Kidney glomerular epithelial cell (primary cell): ENCODE measurements around the gene EIF2AK3.
A peak's percentile ranks its signal among the peaks of the same experiment; 100 is the strongest.
"Not testable (repeated sequence)": the region's sequence is repeated elsewhere in the genome, so short reads cannot be mapped to it uniquely, and the experiment has no call there.

Experiments used
- DNase-seq: peaks from one replicate; lab custom pipeline; 2025; lab: John Stamatoyannopoulos, UW

EIF2AK3 gene

DNA sequence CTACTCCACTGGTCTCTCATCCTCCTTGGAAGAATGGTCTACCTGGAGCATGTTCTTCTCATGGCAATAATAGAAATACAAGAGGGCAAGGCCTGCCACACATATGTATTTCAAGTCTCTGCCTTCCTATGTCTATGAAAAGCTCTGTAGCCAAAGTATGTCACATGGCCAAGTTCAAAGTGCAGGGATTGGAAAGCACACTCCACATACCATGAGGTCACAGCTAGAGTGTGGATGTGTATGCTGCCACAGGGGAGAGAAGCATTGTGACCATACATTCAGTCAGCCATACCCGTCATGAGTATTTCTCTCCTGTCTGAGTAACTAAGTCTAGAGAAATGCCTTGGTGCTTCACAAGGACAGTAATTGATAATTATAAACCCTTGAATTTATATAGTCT is 8.8 kb upstream of the EIF2AK3 start:
- no peak for DNase-seq

DNA sequence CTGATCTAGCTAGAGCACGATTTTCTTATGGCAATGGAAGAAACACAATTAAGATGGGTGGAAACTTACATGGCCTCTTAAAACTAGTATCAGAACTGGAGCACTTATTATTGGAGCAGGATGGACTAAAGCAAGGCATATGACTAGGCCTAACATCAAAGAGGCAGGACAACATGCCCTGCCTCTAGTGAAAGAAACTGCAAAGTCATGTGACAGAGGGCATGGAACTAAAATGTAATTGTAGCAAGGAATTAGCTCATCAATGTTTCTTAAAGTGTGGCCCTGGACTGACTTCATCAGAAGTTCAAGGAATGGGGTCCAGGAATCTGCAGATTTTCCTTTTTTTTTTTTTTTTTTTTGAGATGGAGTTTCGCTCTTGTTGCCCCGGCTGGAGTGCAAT is 5.3 kb upstream of the EIF2AK3 start:
- DNase-seq, result no peak

DNA sequence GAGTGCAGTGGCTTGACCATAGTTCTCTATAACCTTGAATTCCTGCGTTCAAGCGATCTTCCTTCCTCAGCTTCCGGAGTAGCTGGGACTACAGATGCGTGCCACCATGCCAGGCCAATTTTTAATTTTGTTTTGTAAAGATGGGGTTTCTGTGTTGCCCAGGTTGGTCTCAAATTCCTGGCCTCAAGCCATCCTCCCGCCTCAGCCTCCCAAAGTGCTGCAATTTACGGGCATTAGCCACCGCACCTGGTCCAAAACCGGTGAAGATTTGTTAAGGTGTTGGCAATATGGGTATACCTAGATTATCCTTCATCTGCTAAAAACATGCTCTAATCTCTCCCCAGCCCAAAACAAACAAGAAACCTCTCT is 1.3 kb upstream of the EIF2AK3 start:
- no peak for DNase-seq

DNA sequence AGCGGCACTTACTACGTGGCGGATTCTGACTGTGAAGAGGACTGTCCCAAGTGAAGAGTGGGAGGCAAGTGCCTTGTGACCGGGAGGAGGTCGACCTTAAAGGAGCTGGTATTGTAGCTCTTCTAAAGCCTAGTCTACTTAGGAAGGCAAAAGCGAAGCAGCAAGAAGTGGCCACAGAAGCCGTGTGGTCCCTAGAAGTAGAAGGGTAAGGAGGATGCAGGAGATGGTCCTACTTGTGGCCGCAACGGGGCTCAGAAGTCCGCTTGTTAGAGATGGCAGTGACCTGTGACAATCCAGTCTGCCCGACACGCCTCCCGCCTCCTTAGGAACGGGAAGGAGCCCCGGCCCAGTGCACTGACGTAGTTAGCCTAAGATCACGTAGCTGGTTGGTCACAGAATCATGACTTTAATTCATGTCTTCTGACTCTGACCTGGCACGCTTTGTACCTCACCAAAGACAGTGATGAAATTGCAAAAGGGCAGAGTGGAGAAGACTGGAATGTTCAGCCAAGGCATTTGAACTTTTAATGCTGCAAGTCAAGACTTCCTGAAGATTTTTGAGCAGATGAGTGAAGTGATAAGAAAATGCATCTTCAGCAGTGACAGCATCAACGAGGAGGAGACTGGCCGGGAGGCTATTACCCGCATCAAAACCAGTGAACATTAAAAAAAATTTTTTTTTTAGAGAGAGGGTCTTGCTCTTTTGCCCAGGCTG is 749 bp upstream of the EIF2AK3 start:
- DNase-seq, result peak; percentile 97

DNA sequence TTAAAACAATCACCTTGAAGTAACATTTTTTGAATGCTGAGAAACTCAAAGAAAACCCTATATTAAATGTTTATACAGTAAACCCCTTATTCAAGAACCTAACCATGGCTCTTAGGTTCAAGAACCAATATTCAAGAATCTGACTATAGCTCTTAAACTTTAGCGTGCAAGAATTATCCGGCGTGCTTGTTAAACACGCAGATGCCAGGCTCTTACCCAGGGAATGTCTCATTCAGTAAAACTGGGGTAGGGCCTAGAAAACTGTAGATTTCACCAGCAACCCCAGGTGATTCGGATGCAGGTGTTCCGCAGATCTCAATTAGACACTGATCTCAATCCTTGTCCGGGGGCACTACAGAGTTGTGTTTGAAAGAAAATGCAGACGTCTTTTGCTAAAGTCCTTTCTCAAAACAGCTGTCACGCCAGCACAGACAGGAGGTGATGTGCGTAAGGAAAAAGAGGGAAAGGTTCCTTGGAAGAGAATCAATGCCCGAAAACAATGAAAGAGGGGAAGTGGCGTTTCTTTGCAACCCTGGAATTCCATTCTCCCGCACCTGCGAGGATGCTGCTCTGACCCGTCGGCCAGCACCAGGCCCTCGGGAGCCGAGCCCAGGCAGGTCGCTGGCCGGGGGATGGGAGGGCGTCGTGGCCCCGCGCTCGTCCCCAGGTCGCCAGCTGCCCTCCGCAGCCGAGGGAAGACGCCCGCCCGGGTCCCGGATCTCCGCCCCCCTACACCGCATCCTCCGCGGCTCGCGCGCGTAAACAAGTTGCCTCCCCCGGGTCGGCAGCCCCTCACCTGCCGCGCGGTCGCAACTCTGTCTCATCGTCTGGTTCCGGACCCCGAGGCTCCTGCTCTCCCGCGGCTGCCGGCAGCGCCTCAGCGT is 851 bp downstream of the EIF2AK3 start:
- DNase-seq, result peak; percentile 35

DNA sequence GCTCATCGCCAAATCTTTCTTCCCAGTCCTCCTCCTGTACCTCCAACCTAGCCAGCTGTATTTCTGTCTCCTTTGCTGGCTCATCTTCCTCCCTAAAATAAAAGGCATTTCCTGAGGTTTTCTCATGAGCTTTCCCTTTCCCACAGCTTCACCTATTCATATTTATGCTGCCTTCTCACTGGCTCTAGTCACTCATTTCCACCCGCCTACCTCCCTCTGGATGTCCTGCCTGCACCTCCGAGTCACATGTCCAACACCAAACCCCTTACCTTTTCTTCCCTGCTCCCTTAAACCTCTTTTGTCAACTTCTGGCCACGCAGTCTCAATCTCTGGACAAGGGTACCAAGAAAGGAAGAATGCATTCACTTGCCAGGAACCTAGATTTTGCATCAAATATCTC is 2.8 kb downstream of the EIF2AK3 start:
- no peak for DNase-seq

DNA sequence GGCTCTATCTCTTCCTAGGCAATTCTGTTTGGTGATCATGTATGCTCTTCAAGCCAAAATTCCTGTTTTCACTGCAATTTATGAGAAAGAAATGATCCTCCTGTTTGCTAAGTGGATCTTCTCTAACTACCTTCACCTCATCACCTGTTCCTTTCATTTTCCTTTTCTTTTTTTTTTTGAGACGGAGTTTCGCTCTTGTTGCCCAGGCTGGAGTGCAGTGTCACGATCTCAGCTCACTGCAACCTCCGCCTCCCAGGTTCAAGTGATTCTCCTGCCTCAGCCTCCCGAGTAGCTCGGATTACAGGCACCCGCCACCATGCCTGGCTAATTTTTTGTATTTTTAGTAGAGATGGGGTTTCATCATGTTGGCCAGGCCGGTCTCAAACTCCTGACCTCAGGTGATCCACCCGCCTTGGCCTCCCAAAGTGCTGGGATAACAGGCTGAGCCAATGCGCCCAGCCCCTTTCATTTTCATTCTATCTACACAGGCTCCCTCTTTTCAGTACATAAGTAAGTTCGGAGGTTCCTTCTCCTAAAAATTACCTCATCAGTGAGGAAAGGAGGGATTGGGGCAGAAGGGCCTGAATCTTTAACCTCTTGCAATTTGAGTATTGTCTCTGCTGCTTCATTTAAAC is 3.3 kb downstream of the EIF2AK3 start:
- not testable (repeated sequence) for DNase-seq

DNA sequence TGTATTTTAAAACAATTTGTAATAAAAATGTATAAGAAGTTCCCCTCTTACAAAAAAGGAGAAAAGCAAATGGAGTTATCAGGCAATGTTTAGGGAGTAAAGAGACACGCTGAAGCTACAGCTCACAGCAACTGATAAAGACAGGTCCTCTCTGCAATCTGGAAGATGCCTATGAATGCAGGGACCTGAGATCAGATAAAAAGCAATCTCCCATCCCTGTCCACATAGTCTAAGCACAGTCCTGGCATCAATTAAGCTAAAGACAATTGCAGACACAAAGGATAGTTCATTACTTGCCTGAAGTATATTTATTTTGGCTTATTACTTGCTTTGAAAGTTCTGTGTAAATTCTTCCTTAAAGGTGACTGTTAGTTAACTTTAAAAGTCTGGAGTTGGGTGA is 5.0 kb downstream of the EIF2AK3 start:
- no peak for DNase-seq

DNA sequence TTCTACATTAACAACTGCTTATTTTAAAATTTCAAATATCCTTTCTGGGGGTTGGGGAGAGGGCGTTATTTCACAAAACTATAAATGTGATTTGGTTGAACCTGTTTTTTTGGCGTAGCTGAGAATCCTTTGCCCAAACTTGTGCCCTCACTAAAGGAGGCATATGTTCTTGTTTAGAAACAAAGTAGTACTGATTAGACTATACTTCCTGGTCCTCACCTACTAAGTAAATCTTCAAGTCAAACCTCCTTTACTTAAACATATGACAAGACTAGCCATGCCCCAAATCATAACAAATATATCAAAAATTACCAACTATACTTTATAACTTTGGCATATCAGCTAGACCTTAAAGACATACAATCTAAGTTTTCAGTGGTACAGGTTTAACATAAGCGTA is 5.8 kb downstream of the EIF2AK3 start:
- no peak for DNase-seq

DNA sequence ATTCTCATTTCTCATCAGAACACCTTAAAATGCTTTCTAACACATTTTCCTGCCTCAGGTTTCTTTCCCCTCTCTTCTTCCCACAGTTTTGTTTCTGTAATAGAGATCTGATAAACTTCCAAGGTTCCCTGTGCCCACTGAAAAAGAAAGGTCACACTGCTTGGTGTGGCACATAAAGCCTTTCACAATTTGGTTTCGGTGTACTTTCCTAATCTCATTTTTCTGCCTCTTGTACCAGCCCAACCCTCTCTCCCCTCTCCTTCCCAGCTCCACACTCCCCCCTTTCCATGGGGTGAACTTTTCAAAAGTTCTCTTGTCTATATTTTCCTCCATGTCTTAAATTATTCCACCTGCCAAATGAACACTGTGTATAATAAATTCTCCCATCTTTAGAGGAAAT is 7.2 kb downstream of the EIF2AK3 start:
- no peak for DNase-seq

DNA sequence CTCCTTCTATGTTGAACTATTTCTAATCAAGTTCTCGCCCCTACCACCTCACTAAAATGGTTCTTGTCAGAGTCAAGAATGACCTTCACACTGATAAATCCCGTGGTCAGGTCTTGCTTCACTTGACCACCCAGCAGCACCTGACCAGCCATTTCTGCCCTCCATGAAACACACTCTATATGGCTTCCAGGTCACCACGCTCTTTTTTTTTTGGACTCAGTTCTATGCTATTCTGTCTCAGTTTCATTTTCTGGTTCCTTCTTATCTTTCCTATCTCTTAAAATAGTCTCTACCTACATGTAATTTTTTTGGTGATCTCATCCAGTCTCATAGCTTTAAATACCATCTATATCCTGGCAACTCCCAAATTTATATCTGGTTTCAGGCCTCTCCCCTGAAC is 11.4 kb downstream of the EIF2AK3 start:
- no peak for DNase-seq

DNA sequence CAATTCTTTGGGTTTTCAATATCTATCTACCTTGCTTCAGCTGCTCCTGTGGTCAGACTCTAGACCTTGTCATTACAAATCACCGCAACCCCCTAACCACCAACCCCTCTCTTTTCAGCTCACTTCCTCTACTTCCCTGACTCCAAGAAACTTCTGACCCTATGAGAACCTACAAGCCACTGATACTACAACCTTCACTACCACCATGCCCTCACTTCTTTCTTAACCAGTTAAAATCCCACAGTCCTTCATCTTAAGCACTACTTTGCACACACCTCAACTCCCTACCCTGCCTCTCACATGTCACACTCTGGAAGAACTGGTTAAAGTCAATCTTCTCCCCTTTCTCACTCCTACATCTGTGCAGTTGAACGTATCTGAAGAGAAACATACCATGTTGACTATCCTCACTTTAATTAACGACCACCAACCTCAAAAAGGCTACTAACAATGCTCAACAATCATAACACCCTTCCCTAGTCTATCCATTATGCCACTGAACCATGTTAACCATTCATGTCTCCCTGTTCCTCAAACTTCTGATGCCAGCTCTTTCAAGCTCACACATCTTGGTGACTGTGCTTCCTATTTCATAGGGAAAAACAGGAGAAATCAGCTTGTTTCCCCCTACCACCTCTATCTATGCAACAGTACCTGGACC is 12.6 kb downstream of the EIF2AK3 start:
- no peak for DNase-seq

DNA sequence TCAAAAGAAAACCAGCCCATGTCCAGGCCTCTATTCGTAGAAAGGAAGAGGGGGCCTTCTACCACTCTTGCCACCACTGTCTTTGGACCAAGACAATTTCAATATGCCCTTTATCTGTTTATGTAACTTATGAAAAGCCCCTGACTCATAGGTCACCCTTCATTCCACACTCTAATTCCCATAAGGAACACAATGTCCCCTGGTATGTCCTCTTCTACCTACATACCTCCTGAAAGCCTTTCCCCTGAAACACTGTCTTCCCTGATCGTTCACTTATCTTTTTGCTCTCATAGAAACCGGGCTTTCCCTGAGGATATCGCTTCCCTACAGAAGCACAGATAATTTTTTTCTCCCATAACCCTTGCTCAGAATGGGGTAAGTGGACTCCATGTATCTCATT is 13.3 kb downstream of the EIF2AK3 start:
- DNase-seq, result no peak

DNA sequence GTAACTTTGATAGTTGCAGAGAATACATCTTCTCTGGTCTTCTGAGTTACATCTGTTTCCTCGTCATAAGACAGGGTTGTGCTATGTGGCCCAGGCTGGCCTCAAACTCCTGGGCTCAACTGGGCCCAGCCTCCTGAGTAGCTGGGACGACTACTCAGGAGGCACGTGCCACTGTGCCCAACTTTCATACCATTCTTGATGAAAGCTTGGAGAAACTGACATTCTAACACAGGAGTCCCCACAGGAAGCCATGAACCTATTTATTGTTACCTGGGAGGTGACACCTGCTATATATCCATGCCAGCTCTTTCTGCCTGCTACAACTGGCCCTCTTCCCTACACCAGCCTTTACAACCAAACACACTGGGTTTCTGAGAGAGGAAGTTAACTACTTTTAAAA is 19.1 kb downstream of the EIF2AK3 start:
- DNase-seq, result no peak

DNA sequence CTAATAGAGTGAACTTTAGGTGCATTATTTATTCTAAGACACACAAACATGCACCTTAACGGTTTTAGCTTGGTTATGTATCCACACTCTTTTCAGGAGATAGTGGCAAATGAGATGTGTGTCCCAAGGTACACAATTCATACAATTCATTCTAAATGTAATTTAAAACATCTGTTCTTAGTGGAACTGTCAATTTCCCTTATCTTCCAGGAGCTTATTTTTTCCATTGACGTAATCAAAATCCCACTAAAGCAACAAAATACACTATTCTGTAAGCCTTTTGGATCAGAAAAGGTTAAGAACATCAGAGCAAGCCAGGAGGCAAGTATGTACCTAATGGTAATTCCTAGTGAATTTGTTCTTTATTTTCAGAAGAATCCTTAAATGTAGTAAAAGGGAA is 19.8 kb downstream of the EIF2AK3 start:
- no peak for DNase-seq

DNA sequence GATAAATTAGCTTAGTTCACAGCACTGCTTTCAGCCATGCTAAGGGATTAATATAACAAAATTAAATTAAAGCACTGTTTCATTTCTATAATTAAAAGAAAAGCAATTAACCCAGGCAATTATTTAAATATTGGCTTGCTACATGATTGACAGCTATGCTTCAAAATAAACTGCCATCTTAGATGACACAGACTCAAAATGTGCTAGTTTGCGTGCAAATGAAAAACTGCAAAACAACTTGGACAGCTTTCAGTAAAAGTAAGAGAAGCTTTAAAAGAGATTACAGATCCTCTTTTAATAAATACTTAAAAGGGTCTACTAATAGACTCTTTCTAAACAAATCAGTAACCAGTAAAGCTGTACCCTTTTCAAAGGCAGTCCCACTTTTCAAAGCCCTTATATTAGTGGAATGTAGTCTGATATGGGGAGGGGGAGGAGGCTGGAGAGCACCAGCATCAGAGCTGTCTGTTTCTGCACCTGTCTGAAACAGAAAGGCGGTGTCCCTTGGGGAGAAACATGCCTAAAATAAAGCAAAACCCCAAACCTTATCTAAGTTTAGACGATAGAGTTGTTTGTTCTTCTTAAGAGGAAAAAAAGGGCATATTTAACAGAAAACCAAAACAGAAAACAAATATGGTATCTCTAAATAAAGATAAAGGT is 20.8 kb downstream of the EIF2AK3 start:
- DNase-seq, result no peak

DNA sequence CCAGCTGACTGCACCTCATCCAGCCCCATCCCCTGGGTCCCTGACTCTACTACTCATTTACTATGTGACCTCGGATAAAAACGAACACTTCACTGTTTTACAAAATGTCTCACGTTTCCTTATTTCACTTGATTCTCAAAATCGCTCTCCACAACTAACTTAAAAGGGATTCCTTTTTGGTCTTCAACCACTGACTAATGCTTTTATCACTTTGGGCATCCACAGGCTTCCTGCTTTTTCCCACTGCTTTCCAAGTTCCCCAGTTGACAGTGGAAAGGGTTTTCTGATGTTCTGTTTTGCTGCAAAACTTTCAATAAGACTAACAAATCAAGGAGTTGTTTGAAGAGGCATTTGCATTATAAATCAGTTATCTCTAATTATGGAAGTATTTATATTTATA is 24.1 kb downstream of the EIF2AK3 start:
- no peak for DNase-seq

DNA sequence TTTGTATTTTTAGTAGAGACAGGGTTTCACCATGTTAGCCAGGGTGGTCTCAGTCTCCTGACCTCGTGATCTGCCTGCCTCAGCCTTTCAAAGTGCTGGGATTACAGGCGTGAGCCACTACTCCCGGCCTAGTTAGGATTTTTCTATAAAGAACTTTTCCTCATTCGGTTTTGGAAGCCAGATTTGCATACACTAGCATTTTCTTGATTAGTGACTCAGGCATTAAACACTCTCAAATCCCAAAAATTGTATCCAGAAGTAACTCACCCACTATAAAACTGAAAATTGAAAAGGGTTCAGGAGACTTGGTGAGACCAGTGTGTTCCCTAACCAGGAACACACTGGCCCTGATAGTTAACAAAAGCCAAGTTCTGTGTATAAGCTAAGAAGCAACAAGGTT is 25.2 kb downstream of the EIF2AK3 start:
- DNase-seq, result no peak

DNA sequence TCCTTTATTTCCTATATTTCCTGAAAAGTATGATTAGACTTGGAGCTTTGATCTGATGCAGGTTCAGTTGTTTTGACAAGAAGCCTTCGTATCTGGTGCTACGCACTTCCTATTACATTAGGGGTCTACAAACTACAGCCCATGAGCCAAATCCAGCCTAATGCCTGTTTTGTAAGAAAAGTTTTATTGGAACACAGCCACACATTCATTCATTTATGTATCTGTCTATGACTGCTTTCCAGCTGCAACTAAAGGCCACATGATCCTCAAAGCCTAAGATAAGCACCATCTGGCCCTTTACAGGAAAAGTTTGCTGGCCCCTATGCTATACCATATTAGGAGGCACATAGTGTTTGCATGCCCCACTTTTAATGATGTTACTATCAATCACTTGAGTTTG is 26.0 kb downstream of the EIF2AK3 start:
- no peak for DNase-seq

DNA sequence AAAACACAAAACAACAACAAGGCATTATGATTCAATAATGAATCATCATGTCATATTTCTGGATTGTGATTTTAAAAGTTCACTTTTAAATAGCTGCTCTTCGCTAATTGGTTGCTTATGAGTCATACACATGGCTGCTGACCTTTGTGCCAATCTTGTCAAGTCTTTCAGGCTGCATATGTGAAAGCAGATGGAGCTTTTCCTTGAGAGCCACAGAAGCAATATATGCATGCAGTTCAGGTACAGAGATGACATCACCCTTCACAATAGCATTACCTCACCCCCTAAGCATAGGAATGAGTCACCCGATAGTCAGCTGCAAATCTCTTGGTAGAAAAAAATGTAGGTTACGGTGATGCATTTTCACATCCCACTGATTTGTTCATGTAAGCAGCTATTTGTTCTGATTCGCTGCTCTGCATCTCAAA is 27.2 kb downstream of the EIF2AK3 start:
- DNase-seq, result peak; percentile 98

DNA sequence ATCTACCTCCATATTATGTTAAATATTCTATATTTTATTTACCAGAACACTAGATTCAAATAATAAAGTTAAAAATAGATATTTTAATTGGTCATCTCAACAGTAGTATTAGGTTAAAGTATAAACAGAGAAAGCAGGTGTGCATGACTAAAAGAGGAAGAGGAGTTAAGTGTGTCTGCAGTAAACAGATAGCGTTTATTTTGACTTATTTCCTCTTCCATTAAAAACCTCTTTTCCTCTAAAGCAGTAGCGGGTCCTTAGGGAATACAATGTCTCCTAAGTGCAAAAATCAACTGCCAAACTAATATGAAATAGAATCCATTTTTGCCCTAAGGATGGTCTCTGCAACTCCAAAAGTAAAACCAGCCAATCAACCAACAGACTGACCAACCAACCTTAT is 27.7 kb downstream of the EIF2AK3 start:
- no peak for DNase-seq

DNA sequence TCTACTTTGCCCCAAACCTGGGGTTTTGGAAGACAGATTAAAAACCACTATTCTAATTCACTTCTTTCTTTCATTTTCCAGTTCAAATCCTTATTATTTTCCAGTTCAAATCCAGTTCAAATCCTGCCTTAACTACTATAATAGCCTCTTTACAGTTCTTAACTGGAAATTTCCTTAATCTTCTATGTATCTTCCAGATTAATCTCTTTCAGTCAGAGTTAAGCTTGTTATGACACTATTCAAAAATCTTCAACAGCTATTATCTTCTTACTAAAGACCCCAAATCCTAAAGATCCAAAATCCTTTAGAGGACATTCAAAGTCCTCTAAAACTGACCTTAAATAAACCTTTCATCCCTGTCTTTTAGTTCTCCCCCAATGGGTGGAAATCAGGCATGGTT is 30.1 kb downstream of the EIF2AK3 start:
- no peak for DNase-seq
